ENCODE results near the gene LMF2. TPM values are rescaled to one million over a fixed set of nuclear protein-coding genes. Genes with fewer than 3 reads are reported as not detected.

Gene LMF2, protein sequence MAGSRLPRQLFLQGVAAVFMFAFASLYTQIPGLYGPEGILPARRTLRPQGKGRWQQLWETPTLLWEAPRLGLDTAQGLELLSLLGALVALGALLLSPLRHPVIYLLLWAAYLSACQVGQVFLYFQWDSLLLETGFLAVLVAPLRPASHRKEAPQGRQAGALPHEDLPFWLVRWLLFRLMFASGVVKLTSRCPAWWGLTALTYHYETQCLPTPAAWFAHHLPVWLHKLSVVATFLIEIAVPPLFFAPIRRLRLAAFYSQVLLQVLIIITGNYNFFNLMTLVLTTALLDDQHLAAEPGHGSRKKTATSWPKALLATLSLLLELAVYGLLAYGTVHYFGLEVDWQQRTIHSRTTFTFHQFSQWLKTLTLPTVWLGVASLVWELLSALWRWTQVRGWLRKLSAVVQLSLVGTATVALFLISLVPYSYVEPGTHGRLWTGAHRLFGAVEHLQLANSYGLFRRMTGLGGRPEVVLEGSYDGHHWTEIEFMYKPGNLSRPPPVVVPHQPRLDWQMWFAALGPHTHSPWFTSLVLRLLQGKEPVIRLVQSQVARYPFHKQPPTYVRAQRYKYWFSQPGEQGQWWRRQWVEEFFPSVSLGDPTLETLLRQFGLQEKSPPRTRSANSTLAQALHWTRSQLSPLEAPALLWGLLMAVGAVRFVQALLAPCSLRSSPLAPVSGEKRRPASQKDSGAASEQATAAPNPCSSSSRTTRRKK
- total RNA-seq: 23.5 TPM
- polyA plus RNA-seq: 90.2 TPM
- long read RNA-seq, donor 1: 0 reads
- long read RNA-seq, donor 2, transcript LMF2-202 (14 exons, 2,582 nt): major isoform, 9 of 44 reads
- long read RNA-seq, donor 2, partial matches to known transcripts: 27 of 44 reads
- long read RNA-seq, donor 2, other reads (novel, unspliced or antisense): 5 of 44 reads
- long read RNA-seq, donor 3, partial matches to known transcripts: 0 of 3 reads
- long read RNA-seq, donor 3, other reads (novel, unspliced or antisense): 0 of 3 reads
- long read RNA-seq, donor 4, partial matches to known transcripts: 0 of 4 reads
- long read RNA-seq, donor 4, other reads (novel, unspliced or antisense): 0 of 4 reads
- long read RNA-seq, donor 5, partial matches to known transcripts: 28 of 51 reads
- long read RNA-seq, donor 5, other reads (novel, unspliced or antisense): 19 of 51 reads
- long read RNA-seq, donor 6, transcript LMF2-202 (14 exons, 2,582 nt): major isoform, 5 of 5 reads
- long read RNA-seq, donor 6, partial matches to known transcripts: 0 of 5 reads
- long read RNA-seq, donor 6, other reads (novel, unspliced or antisense): 0 of 5 reads
- long read RNA-seq, donor 7, partial matches to known transcripts: 14 of 16 reads
- long read RNA-seq, donor 7, other reads (novel, unspliced or antisense): 0 of 16 reads
- long read RNA-seq, donor 8, partial matches to known transcripts: 0 of 3 reads
- long read RNA-seq, donor 8, other reads (novel, unspliced or antisense): 0 of 3 reads
- long read RNA-seq, donor 9, partial matches to known transcripts: 0 of 1 reads
- long read RNA-seq, donor 9, other reads (novel, unspliced or antisense): 0 of 1 reads
- long read RNA-seq, donor 10, transcript LMF2-202 (14 exons, 2,582 nt): major isoform, 8 of 8 reads
- long read RNA-seq, donor 10, partial matches to known transcripts: 0 of 8 reads
- long read RNA-seq, donor 10, other reads (novel, unspliced or antisense): 0 of 8 reads

DNA sequence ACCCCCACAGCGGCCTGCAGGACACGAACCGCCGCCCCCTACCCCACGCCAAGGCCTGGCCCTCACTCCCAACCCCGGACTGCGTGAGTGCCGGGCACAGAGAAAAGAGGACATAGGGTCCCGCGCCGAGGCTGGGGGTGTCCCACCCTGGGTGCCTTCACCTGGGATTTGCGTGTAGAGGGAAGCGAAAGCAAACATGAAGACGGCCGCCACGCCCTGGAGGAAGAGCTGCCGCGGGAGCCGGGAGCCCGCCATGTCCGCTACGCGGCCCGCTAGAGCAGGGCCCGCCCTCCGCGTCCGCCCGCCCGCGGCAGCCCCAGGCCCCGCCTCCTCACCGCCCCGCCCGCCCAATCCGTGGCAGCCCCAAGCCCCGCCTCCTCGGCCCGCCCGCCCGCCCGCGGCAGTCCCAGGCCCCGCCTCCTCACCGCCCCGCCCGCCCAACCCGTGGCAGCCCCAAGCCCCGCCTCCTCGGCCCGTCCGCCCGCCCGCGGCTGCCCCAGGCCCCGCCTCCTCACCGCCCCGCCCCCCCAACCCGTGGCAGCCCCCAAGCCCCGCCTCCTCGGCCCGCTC is at the start of gene LMF2:
TSS of gene LMF2 (minus strand) at position 282 of the 570 bp plus-strand sequence. CDS start at position 255, 27 bp downstream.
- Histone ChIP-seq H3K4me3 (ENCODE audit: low read length in 2 of 2) (peak within 1 kb of the TSS; percentile 92 to 96), H3K9me3 (ENCODE audit: control insufficient read depth in 2 of 2, insufficient read depth in 1 of 2, low read length in 1 of 2) (no peaks in the 10 kb centered on the region), H3K27ac (ENCODE audit: low read depth in 1 of 2, low read length in 1 of 2) (peak within 1 kb of the TSS; percentile 88 to 98), H3K27me3 (ENCODE audit: control insufficient read depth in 2 of 2, insufficient read depth in 1 of 2, low read length in 1 of 2) (no peaks in the 10 kb centered on the region), H3K36me3 (ENCODE audit: control insufficient read depth in 2 of 2, insufficient read depth in 2 of 2, low read length in 1 of 2) (peaks cover 27 to 38% of the 10 kb centered on the region in 2 donors), H3K4me1 (ENCODE audit: control insufficient read depth in 2 of 2, insufficient read depth in 2 of 2, low read length in 2 of 2) (peaks cover 17 to 26% of the 10 kb centered on the region in 2 donors)
- WGBS: under 1% methylated on average over 57 of the region's 62 CpGs
- no peak for DNase-seq (ENCODE audit: low read depth in 6 of 9, low spot score in 9 of 9)

DNA sequence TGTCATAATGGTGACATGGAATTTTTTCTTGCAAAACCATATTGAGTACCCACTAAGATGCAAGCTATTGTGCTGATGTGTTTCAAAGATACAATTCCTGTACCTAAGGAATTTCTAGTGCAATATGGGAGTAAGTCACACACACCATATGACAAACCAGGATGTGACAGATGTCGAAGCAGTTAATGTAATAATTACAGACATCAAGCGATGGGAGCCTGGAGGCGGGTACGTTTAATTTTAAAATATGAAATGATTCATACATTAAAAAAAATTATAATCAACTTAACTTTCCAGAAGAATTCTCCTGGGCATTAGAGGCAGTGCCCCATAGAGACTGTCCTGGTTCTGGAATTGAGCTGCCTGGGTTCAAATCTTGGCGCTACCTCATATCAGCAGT is 49.2 kb upstream of the LMF2 start:
- H3K27me3 ChIP-seq (ENCODE audit: control insufficient read depth in 2 of 2, insufficient read depth in 1 of 2, low read length in 1 of 2): peaks cover 2 to 23% of the 10 kb centered on the region in 2 donors
- no peak overlapping the region for H3K4me3 ChIP-seq (ENCODE audit: low read length in 2 of 2)
- H3K4me1 ChIP-seq (ENCODE audit: control insufficient read depth in 2 of 2, insufficient read depth in 2 of 2, low read length in 2 of 2): no peaks in the 10 kb centered on the region
- H3K27ac ChIP-seq (ENCODE audit: low read depth in 1 of 2, low read length in 1 of 2): no peak overlapping the region
- no peaks in the 10 kb centered on the region for H3K9me3 ChIP-seq (ENCODE audit: control insufficient read depth in 2 of 2, insufficient read depth in 1 of 2, low read length in 1 of 2)
- H3K36me3 ChIP-seq (ENCODE audit: control insufficient read depth in 2 of 2, insufficient read depth in 2 of 2, low read length in 1 of 2): no peaks in the 10 kb centered on the region
- 90% methylated on average over 5 of the region's 5 CpGs for WGBS
- no peak for DNase-seq (ENCODE audit: low read depth in 6 of 9, low spot score in 9 of 9)

DNA sequence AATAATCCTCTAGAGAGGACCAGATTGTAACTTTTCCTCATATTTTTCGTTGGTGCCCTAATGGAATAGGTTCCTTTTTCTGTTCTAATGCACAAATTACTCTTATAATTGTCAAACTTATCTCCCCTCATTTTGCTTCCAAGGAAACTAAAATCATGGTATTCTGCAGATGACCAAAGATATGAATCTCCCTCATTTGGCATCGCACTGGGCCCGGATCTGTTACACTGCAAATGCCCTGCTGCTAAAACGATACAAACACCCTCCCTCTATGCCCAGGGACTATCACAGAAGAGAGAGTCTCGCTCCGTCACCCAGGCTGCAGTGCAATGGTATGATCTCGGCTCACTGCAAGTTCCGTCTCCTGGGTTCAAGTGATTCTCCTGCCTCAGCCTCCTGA is 45.8 kb upstream of the LMF2 start:
- WGBS: 94% methylated on average over 8 of the region's 8 CpGs
- H3K27ac ChIP-seq (ENCODE audit: low read depth in 1 of 2, low read length in 1 of 2): no peak overlapping the region
- no peaks in the 10 kb centered on the region for H3K36me3 ChIP-seq (ENCODE audit: control insufficient read depth in 2 of 2, insufficient read depth in 2 of 2, low read length in 1 of 2)
- no peaks in the 10 kb centered on the region for H3K9me3 ChIP-seq (ENCODE audit: control insufficient read depth in 2 of 2, insufficient read depth in 1 of 2, low read length in 1 of 2)
- H3K4me1 ChIP-seq (ENCODE audit: control insufficient read depth in 2 of 2, insufficient read depth in 2 of 2, low read length in 2 of 2): peaks cover 8 to 11% of the 10 kb centered on the region in 2 donors
- H3K27me3 ChIP-seq (ENCODE audit: control insufficient read depth in 2 of 2, insufficient read depth in 1 of 2, low read length in 1 of 2): peaks cover 7 to 38% of the 10 kb centered on the region in 2 donors
- no peak overlapping the region for H3K4me3 ChIP-seq (ENCODE audit: low read length in 2 of 2)
- no peak for DNase-seq (ENCODE audit: low read depth in 6 of 9, low spot score in 9 of 9)

DNA sequence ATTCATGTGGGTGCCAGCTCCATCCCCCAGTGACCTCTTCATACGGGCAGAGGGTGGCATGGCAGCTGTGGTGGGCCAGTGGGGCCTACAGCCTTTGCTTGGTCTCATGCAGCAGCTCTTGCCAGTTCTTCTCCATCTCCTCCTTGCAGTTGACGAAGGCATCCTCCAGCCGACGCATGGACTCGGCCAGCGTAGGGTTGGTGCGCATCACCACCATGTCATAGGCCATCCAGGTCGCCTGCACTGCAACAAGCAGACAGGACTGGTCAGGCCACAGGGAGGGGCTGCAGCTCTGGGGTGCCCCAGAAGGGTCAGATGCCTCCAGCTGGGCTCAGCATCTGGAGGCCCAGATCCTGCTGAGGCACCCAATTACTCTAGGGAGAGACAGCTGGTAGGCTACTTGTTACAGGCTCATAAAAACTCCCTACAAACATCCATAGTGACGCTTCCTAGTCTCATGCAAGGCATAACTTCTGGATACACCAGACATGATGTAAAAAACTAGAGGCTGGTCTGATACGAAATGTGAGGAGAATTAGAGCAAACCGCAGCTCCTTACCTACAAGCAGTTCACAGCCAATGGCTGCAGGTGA is 43.8 kb upstream of the LMF2 start:
- H3K27ac ChIP-seq (ENCODE audit: low read depth in 1 of 2, low read length in 1 of 2): no peak overlapping the region
- DNase-seq (ENCODE audit: low read depth in 6 of 9, low spot score in 9 of 9): no peak
- H3K4me1 ChIP-seq (ENCODE audit: control insufficient read depth in 2 of 2, insufficient read depth in 2 of 2, low read length in 2 of 2): peaks cover 8 to 14% of the 10 kb centered on the region in 2 donors
- no peaks in the 10 kb centered on the region for H3K36me3 ChIP-seq (ENCODE audit: control insufficient read depth in 2 of 2, insufficient read depth in 2 of 2, low read length in 1 of 2)
- 94% methylated on average over 11 of the region's 11 CpGs for WGBS
- H3K9me3 ChIP-seq (ENCODE audit: control insufficient read depth in 2 of 2, insufficient read depth in 1 of 2, low read length in 1 of 2): no peaks in the 10 kb centered on the region
- H3K27me3 ChIP-seq (ENCODE audit: control insufficient read depth in 2 of 2, insufficient read depth in 1 of 2, low read length in 1 of 2): peaks cover 11 to 57% of the 10 kb centered on the region in 2 donors
- no peak overlapping the region for H3K4me3 ChIP-seq (ENCODE audit: low read length in 2 of 2)

DNA sequence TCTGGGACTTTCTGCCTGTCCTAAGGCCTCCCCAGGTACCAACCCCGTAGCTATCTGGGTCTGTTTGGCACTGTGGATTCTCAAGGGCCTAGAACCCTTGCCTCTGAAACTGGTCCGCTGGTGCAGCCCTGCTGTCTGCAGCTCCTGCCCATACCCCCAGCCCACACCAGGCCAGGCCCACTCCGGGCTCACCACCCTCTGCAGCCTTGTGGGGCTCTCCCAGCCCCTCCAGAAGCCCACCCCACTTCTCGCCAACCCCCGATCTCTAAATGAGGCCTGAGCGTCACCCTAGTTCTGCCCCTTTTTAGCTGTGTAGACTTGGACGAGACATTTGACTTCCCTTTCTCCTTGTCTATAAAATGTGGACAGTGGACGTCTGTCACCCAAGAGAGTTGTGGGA is 42.9 kb upstream of the LMF2 start:
- DNase-seq (ENCODE audit: low read depth in 6 of 9, low spot score in 9 of 9): no peak
- WGBS: 97% methylated on average over 8 of the region's 8 CpGs
- Histone ChIP-seq H3K27me3 (ENCODE audit: control insufficient read depth in 2 of 2, insufficient read depth in 1 of 2, low read length in 1 of 2) (peaks cover 11 to 65% of the 10 kb centered on the region in 2 donors), H3K4me1 (ENCODE audit: control insufficient read depth in 2 of 2, insufficient read depth in 2 of 2, low read length in 2 of 2) (peaks cover 8 to 20% of the 10 kb centered on the region in 2 donors), H3K4me3 (ENCODE audit: low read length in 2 of 2) (no peak overlapping the region), H3K27ac (ENCODE audit: low read depth in 1 of 2, low read length in 1 of 2) (no peak overlapping the region), H3K9me3 (ENCODE audit: control insufficient read depth in 2 of 2, insufficient read depth in 1 of 2, low read length in 1 of 2) (no peaks in the 10 kb centered on the region), H3K36me3 (ENCODE audit: control insufficient read depth in 2 of 2, insufficient read depth in 2 of 2, low read length in 1 of 2) (no peaks in the 10 kb centered on the region)

DNA sequence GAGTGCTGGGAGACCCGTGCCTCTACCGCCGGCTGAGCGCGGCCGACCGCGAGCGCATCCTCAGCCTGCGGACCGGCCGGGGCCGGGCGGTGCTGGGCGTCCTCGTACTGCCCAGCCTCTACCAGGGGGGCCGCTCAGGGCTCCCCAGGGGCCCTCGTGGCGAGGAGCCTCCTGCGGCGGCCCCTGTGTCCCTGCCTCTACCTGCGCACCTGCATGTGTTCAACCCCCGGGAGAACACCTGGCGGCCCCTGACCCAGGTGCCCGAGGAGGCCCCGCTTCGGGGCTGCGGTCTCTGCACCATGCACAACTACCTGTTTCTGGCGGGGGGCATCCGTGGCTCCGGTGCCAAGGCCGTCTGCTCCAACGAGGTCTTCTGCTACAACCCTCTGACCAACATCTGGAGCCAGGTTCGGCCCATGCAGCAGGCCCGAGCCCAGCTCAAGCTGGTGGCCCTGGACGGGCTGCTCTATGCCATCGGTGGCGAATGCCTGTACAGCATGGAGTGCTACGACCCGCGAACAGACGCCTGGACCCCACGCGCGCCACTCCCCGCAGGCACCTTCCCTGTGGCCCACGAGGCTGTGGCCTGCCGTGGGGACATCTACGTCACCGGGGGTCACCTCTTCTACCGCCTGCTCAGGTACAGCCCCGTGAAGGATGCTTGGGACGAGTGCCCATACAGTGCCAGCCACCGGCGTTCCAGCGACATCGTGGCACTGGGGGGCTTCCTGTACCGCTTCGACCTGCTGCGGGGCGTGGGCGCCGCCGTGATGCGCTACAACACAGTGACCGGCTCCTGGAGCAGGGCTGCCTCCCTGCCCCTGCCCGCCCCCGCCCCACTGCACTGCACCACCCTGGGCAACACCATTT is 41.7 kb upstream of the LMF2 start:
- Histone ChIP-seq H3K27me3 (ENCODE audit: control insufficient read depth in 2 of 2, insufficient read depth in 1 of 2, low read length in 1 of 2) (peaks cover 14 to 78% of the 10 kb centered on the region in 2 donors), H3K9me3 (ENCODE audit: control insufficient read depth in 2 of 2, insufficient read depth in 1 of 2, low read length in 1 of 2) (no peaks in the 10 kb centered on the region), H3K36me3 (ENCODE audit: control insufficient read depth in 2 of 2, insufficient read depth in 2 of 2, low read length in 1 of 2) (no peaks in the 10 kb centered on the region), H3K4me3 (ENCODE audit: low read length in 2 of 2) (peak overlapping the region in 1 of 2 donors; percentile 55), H3K4me1 (ENCODE audit: control insufficient read depth in 2 of 2, insufficient read depth in 2 of 2, low read length in 2 of 2) (peaks cover 8 to 33% of the 10 kb centered on the region in 2 donors), H3K27ac (ENCODE audit: low read depth in 1 of 2, low read length in 1 of 2) (peak overlapping the region in 1 of 2 donors; percentile 74)
- no peak for DNase-seq (ENCODE audit: low read depth in 6 of 9, low spot score in 9 of 9)
- WGBS: 59% methylated on average over 68 of the region's 68 CpGs
